T-cell (primary cell): Measurements from ENCODE around the gene BLOC1S2. TPM values are rescaled to one million over a fixed set of nuclear protein-coding genes. Genes with fewer than 3 reads are reported as not detected.
"Not testable (repeated sequence)": the region's sequence is repeated elsewhere in the genome, so short reads cannot be mapped to it uniquely, and the experiment has no call there.

Source experiments
- ATAC-seq, 4 experiments: fragments of 200-7000 bp in 3 of 4; fragments of 150-1000 bp in 1 of 4; cut with Tn5 transposase; replicated peaks in 1 of 4; 1 replicate in 3 of 4; 2 replicates in 1 of 4; pipeline ENCODE4 v1.10.0; 2021; ENCODE audit warnings: moderate library complexity in 3 of 4, mild to moderate bottlenecking in 2 of 4, moderate number of reproducible peaks in 1 of 4
- CTCF ChIA-PET, 2 donors: fragments of 300-600 bp; sonication (Branson Sonifier 250); formaldehyde crosslinking; loops; one replicate each; lab custom pipeline; 2022; ENCODE audit warnings: antibody characterized with exemption in 2 of 2; lab: Charles Lee
- POLR2A ChIA-PET, 2 donors: fragments of 300-600 bp; sonication (Branson Sonifier 250); formaldehyde crosslinking; loops; one replicate each; lab custom pipeline; 2022; ENCODE audit warnings: antibody characterized with exemption in 2 of 2; lab: Charles Lee
- DNase-seq, 35 experiments: peaks; one replicate each; pipeline versions ENCODE4 v3.0.0 to v3.0.0-alpha.2; 2013 to 2023
- H3K27ac ChIP-seq: one replicate; pipeline ENCODE4 v1.5.1; 2013; ENCODE audit warnings: low read length
- H3K27me3 ChIP-seq, 2 experiments: replicated peaks in 1 of 2; 1 replicate in 1 of 2; 2 replicates in 1 of 2; pipeline versions ENCODE4 v1.6.1 to v1.7.0; 2013; ENCODE audit warnings: low read length in 1 of 2, mixed read lengths in 1 of 2; ENCODE audit not compliant: control insufficient read depth in 2 of 2, insufficient read depth in 2 of 2; ENCODE audit errors: extremely low read depth in 1 of 2
- H3K36me3 ChIP-seq, 2 donors: 1 replicate in 1 of 2; 2 replicates in 1 of 2; pipeline versions ENCODE4 v1.6.1 to v1.7.0; 2013; ENCODE audit warnings: low read length in 1 of 2; ENCODE audit not compliant: control insufficient read depth in 2 of 2, insufficient read depth in 1 of 2; ENCODE audit errors: extremely low read depth in 1 of 2
- H3K4me1 ChIP-seq, 2 experiments: 1 replicate in 1 of 2; 2 replicates in 1 of 2; pipeline versions ENCODE4 v1.6.1 to v1.7.0; 2013; ENCODE audit warnings: low read length in 2 of 2, mixed read lengths in 1 of 2; ENCODE audit not compliant: insufficient read depth in 2 of 2, control insufficient read depth in 1 of 2; ENCODE audit errors: extremely low read depth in 1 of 2
- H3K4me3 ChIP-seq, 2 donors: 1 replicate in 1 of 2; 2 replicates in 1 of 2; pipeline versions ENCODE4 v1.5.1 to v1.7.0; 2013; ENCODE audit warnings: mild to moderate bottlenecking in 2 of 2, low read length in 1 of 2, moderate library complexity in 1 of 2; ENCODE audit not compliant: control insufficient read depth in 1 of 2; ENCODE audit errors: extremely low read depth in 1 of 2
- H3K9me3 ChIP-seq: 2 replicates; pipeline ENCODE4 v1.7.0; 2013
- H3K27ac Mint-ChIP-seq, 2 donors: one replicate each; pipeline ENCODE4 v1.8.0; 2020 to 2021; ENCODE audit warnings: mild to moderate bottlenecking in 2 of 2, mixed read lengths in 2 of 2
- H3K27me3 Mint-ChIP-seq, 2 donors: one replicate each; pipeline ENCODE4 v1.8.0; 2021 to 2022; ENCODE audit warnings: mixed read lengths in 2 of 2
- H3K36me3 Mint-ChIP-seq: one replicate; pipeline ENCODE4 v1.8.0; 2021; ENCODE audit warnings: mixed read lengths
- H3K4me1 Mint-ChIP-seq, 3 donors: one replicate each; pipeline ENCODE4 v1.8.0; 2020 to 2022; ENCODE audit warnings: mixed read lengths in 3 of 3, mild to moderate bottlenecking in 1 of 3
- H3K4me3 Mint-ChIP-seq, 3 donors: one replicate each; pipeline ENCODE4 v1.8.0; 2020 to 2022; ENCODE audit warnings: mild to moderate bottlenecking in 3 of 3, mixed read lengths in 3 of 3, moderate library complexity in 3 of 3
- H3K9me3 Mint-ChIP-seq, 3 donors: one replicate each; pipeline ENCODE4 v1.8.0; 2020 to 2022; ENCODE audit warnings: mixed read lengths in 3 of 3
- WGBS: methylation state at CpG from one replicate; pipeline ENCODE4 v1.1.5; 2013; ENCODE audit warnings: missing lambda C conversion rate; ENCODE audit not compliant: insufficient coverage; 5-methylcytosine and 5-hydroxymethylcytosine counted together
- total RNA-seq, 35 experiments: library from RNA in 6 of 35; stranded (reverse) in 6 of 35; fragments of 120-200 nt in 1 of 35; gene quantifications; one replicate each; pipeline versions ENCODE4 v1.2.1 to v1.2.4 and lab custom pipeline; 2013 to 2026

The BLOC1S2 gene
- total RNA-seq, 5 donors from 2014 or later (not counting 1 experiment from before 2014, with no cell fraction given) = 30.2 to 44.1 (median 38.0) TPM

DNA sequence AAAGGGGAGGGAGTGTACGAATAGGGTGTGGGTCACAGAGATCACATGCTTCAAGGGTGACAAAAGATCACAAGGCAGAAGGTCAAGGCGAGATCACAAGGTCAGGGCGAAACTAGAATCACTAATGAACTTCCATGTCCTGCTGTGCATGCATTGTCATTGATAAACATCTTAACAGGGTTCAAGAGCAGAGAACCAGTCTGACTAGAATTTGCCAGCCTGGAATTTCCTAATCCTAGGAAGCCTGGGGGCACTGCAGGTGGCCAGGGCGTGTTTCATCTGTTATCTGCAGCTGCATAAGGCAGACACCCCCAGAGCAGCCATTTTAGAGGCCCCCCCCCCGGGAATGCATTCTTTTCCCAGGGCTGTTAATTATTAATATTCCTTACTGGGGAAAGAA, 14.6 kb upstream of the BLOC1S2 start:
- peaks cover 0 to 25% of the 10 kb centered on the region in 2 experiments for H3K27me3 ChIP-seq
- peaks cover 49 to 54% of the 10 kb centered on the region in 2 donors for H3K27me3 Mint-ChIP-seq
- H3K27ac Mint-ChIP-seq, H3K27ac ChIP-seq, DNase-seq, H3K4me1 Mint-ChIP-seq, H3K4me3 ChIP-seq, CTCF ChIA-PET, H3K36me3 Mint-ChIP-seq, H3K4me1 ChIP-seq, H3K36me3 ChIP-seq, H3K4me3 Mint-ChIP-seq, H3K9me3 Mint-ChIP-seq, ATAC-seq, H3K9me3 ChIP-seq: not testable (repeated sequence)
- WGBS = 66% methylated on average over 3 of the region's 5 CpGs
- POLR2A ChIA-PET = interaction anchor here in 1 of 2 donors (0.6 kb wide), 1 partner anchor 10 kb away, joined by 3 read pairs; no protein-coding TSS in a partner anchor

DNA sequence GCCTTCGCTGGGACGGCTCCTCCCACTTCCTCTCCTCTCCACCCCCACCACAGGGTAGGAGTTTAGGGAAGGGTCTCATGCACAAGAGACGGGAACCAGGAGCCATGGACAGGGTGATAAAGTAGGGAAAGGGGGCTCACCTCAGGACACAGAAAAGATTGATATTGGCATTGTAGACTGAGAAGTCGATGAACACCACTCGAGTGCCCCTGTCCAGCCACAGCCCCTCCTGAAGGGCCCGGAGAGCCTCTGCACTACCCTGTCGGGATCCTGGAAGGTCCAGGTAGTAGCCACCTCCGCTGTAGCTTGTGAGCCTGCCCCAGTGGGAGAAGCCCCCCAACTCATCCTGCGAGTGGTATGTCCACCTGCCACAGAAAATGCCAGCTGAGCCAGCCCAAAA, 10.8 kb upstream of the BLOC1S2 start:
- peaks cover 47 to 52% of the 10 kb centered on the region in 2 donors for H3K27me3 Mint-ChIP-seq
- WGBS = 85% methylated on average over 5 of the region's 9 CpGs
- H3K27ac Mint-ChIP-seq = no peak overlapping the region
- peaks cover 0 to 4% (median 0%) of the 10 kb centered on the region in 3 donors for H3K9me3 Mint-ChIP-seq
- H3K4me3 ChIP-seq = no peak overlapping the region
- DNase-seq = no peak
- H3K27me3 ChIP-seq = peaks cover 2 to 35% of the 10 kb centered on the region in 2 experiments
- H3K4me1 Mint-ChIP-seq = no peaks in the 10 kb centered on the region
- ChIA-PET POLR2A (no interaction called here), CTCF (no interaction called here)
- no peaks in the 10 kb centered on the region for H3K36me3 ChIP-seq
- no peaks in the 10 kb centered on the region for H3K9me3 ChIP-seq
- no peaks in the 10 kb centered on the region for H3K36me3 Mint-ChIP-seq
- no peaks in the 10 kb centered on the region for H3K4me1 ChIP-seq
- no peak overlapping the region for H3K27ac ChIP-seq
- ATAC-seq = no peak
- H3K4me3 Mint-ChIP-seq = no peak overlapping the region

DNA sequence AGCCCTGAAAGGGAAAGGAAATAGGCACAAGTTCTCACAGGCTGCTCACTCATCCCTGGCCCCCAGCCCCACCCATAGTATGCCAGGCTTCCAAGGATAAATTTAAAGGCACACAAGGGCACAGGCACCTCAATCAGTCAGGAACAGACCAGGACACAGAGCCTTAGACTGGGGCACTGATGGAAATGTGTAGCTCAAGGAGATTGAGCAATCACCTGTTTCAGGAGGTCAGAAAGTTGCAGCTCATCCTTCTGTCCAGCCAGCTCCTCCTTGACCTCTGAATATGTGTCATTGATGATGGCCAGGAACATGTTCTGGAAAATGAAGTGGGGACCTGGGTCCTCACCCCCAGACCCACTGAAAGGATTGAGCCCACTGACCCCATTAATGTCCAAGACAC, 6.6 kb upstream of the BLOC1S2 start:
- peaks cover 32 to 34% of the 10 kb centered on the region in 2 donors for H3K27me3 Mint-ChIP-seq
- H3K9me3 Mint-ChIP-seq = no peaks in the 10 kb centered on the region
- H3K4me3 ChIP-seq = no peak overlapping the region
- no peak overlapping the region for H3K27ac ChIP-seq
- no peaks in the 10 kb centered on the region for H3K9me3 ChIP-seq
- DNase-seq (no peak), ATAC-seq (no peak)
- ChIA-PET POLR2A (no interaction called here), CTCF (no interaction called here)
- no peaks in the 10 kb centered on the region for H3K4me1 ChIP-seq
- no peaks in the 10 kb centered on the region for H3K36me3 Mint-ChIP-seq
- H3K4me1 Mint-ChIP-seq = no peaks in the 10 kb centered on the region
- H3K36me3 ChIP-seq = no peaks in the 10 kb centered on the region
- H3K27ac Mint-ChIP-seq = no peak overlapping the region
- H3K27me3 ChIP-seq = peaks cover 2 to 29% of the 10 kb centered on the region in 2 experiments
- no peak overlapping the region for H3K4me3 Mint-ChIP-seq

DNA sequence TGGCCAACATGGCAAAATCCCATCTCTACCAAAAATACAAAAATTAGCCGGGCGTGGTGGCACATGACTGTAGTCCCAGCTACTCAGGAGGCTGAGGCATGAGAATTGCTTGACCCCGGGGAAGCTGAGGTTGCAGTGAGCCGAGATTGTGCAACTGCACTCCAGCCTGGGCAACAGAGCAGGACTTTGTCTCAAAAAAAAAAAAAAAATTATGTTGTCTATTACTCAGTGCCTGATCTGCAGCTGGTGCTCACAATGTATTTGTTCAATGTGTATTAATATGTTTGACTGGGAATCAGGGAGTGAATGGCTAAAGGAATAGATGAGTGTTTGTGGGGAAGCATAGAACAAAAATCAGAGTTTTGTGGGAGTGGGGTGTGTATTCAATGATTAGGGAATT, 5.8 kb upstream of the BLOC1S2 start:
- not testable (repeated sequence) for ATAC-seq, H3K9me3 Mint-ChIP-seq
- peaks cover 32 to 33% of the 10 kb centered on the region in 2 donors for H3K27me3 Mint-ChIP-seq

DNA sequence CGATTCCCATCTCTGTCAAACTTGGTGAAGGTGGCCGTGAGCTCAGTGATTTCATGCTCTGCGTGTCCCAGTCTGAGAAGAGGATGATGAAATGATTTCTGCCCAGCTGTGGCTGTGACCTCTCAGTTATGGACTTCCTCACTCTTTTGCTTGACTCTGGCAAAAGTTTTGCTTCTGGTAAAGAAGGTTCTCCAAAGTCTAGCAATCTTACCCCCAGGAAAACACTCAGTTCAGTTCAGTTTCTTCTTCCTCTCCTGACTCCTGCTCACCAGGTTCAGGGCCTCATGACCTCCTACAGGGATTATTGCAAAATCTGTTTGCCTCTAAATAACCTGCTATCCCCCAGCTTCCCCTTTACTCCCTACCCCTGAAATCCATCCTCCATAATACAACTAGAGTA, 4.9 kb upstream of the BLOC1S2 start:
- ATAC-seq (no peak), DNase-seq (no peak)
- Mint-ChIP-seq H3K36me3 (no peaks in the 10 kb centered on the region), H3K9me3 (no peaks in the 10 kb centered on the region), H3K4me1 (peaks cover 9 to 11% (median 11%) of the 10 kb centered on the region in 3 donors), H3K4me3 (no peak overlapping the region), H3K27ac (no peak overlapping the region), H3K27me3 (peaks cover 24 to 27% of the 10 kb centered on the region in 2 donors)
- Histone ChIP-seq H3K4me1 (peaks cover 0 to 6% of the 10 kb centered on the region in 2 experiments), H3K9me3 (no peaks in the 10 kb centered on the region), H3K27ac (no peak overlapping the region), H3K27me3 (peaks cover 2 to 21% of the 10 kb centered on the region in 2 experiments), H3K36me3 (no peaks in the 10 kb centered on the region), H3K4me3 (no peak overlapping the region)
- POLR2A ChIA-PET = interaction anchor here (0.5 to 0.6 kb wide), 2 partner anchors 10 to 554 kb away, joined by 3 to 6 read pairs; no protein-coding TSS in a partner anchor
- CTCF ChIA-PET = no interaction called here
- no CpG with 5 or more reads among the region's 3 CpGs for WGBS

More for the DNA sequence above, 5.8 kb upstream of the BLOC1S2 start:
- H3K9me3 ChIP-seq, H3K4me1 ChIP-seq, CTCF ChIA-PET, H3K36me3 ChIP-seq, H3K36me3 Mint-ChIP-seq, H3K27ac Mint-ChIP-seq, H3K4me3 Mint-ChIP-seq, H3K4me1 Mint-ChIP-seq, DNase-seq, H3K27ac ChIP-seq, H3K4me3 ChIP-seq: not testable (repeated sequence)
- WGBS = 85% methylated on average over 4 of the region's 4 CpGs
- peaks cover 2 to 27% of the 10 kb centered on the region in 2 experiments for H3K27me3 ChIP-seq
- POLR2A ChIA-PET = interaction anchor here in 1 of 2 donors (0.6 kb wide), 1 partner anchor 55 kb away, joined by 3 read pairs; the partner anchor contains the start of gene SCD

- peaks cover 24 to 27% (median 26%) of the 10 kb centered on the region in 3 donors for H3K4me1 Mint-ChIP-seq
- peaks cover 2 to 17% of the 10 kb centered on the region in 2 experiments for H3K27me3 ChIP-seq
- no CpG with 5 or more reads among the region's 2 CpGs for WGBS
- H3K9me3 Mint-ChIP-seq = no peaks in the 10 kb centered on the region
- H3K4me3 Mint-ChIP-seq = no peak overlapping the region
- H3K4me3 ChIP-seq = no peak overlapping the region
- ATAC-seq (no peak), DNase-seq (no peak)
- H3K36me3 ChIP-seq = no peaks in the 10 kb centered on the region
- H3K27ac Mint-ChIP-seq = no peak overlapping the region
- CTCF ChIA-PET = no interaction called here
- H3K9me3 ChIP-seq = no peaks in the 10 kb centered on the region
- POLR2A ChIA-PET = no interaction called here
- no peak overlapping the region for H3K27ac ChIP-seq
- peaks cover 13 to 18% of the 10 kb centered on the region in 2 donors for H3K27me3 Mint-ChIP-seq
- H3K36me3 Mint-ChIP-seq = no peaks in the 10 kb centered on the region
- H3K4me1 ChIP-seq = peaks cover 5 to 17% of the 10 kb centered on the region in 2 experiments
Measured at GRCh38 chr10:100289641-100290040, 3.2 kb upstream of the BLOC1S2 start.
